Neural progenitor cell (in vitro differentiated cells): ENCODE results near the gene SLC5A10. TPM values are rescaled to one million over a fixed set of nuclear protein-coding genes. Genes with fewer than 3 reads are reported as not detected.

Source experiments
- DNase-seq: peaks from one replicate; pipeline ENCODE4 v3.0.0-alpha.2; 2016; ENCODE audit warnings: low spot score
- H2AFZ ChIP-seq: fragments of 200-600 bp; sonication (generic); replicated peaks from 2 replicates; pipeline ENCODE4 v1.6.1; 2016; ENCODE audit warnings: antibody characterized with exemption
- H3F3A ChIP-seq: fragments of 200-600 bp; sonication (generic); 2 replicates; pipeline ENCODE4 v1.6.1; 2016; ENCODE audit warnings: antibody characterized with exemption, low read depth
- H3K27ac ChIP-seq: fragments of 200-600 bp; sonication (generic); 2 replicates; pipeline ENCODE4 v1.5.1; 2016; ENCODE audit warnings: mild to moderate bottlenecking
- H3K27me3 ChIP-seq: fragments of 200-600 bp; sonication (generic); 2 replicates; pipeline ENCODE4 v1.6.1; 2016; ENCODE audit warnings: mild to moderate bottlenecking, moderate library complexity
- H3K36me3 ChIP-seq: fragments of 200-600 bp; sonication (generic); 2 replicates; pipeline ENCODE4 v1.5.1; 2016
- H3K4me1 ChIP-seq: fragments of 200-600 bp; sonication (generic); 2 replicates; pipeline ENCODE4 v1.6.1; 2016; ENCODE audit warnings: mixed run types
- H3K4me2 ChIP-seq: fragments of 200-600 bp; sonication (generic); 2 replicates; pipeline ENCODE4 v1.6.1; 2016
- H3K4me3 ChIP-seq: fragments of 200-600 bp; sonication (generic); 2 replicates; pipeline ENCODE4 v1.5.1; 2016
- H3K79me2 ChIP-seq: fragments of 200-600 bp; sonication (generic); 2 replicates; pipeline ENCODE4 v1.6.1; 2016; ENCODE audit warnings: low read depth
- H3K9ac ChIP-seq: fragments of 200-600 bp; sonication (generic); 2 replicates; pipeline ENCODE4 v1.6.1; 2016
- H3K9me3 ChIP-seq: fragments of 200-600 bp; sonication (generic); 2 replicates; pipeline ENCODE4 v1.5.1; 2016; ENCODE audit warnings: low read depth
- H4K20me1 ChIP-seq: fragments of 200-600 bp; sonication (generic); 2 replicates; pipeline ENCODE4 v1.6.1; 2016; ENCODE audit warnings: low read depth
- H3K27ac Mint-ChIP-seq: 3 replicates; pipeline ENCODE4 v1.8.0; 2021; ENCODE audit warnings: mixed read lengths
- H3K27me3 Mint-ChIP-seq: 2 replicates; pipeline ENCODE4 v1.8.0; 2022; ENCODE audit warnings: low read depth, mild to moderate bottlenecking, inconsistent platforms, moderate library complexity, mixed read lengths; ENCODE audit not compliant: insufficient read depth
- H3K36me3 Mint-ChIP-seq: 3 replicates; pipeline ENCODE4 v1.8.0; 2021; ENCODE audit warnings: mixed read lengths
- H3K4me1 Mint-ChIP-seq: 3 replicates; pipeline ENCODE4 v1.8.0; 2021; ENCODE audit warnings: mixed read lengths
- H3K4me3 Mint-ChIP-seq: 3 replicates; pipeline ENCODE4 v1.8.0; 2021; ENCODE audit warnings: mild to moderate bottlenecking, moderate library complexity, mixed read lengths
- H3K9me3 Mint-ChIP-seq: 3 replicates; pipeline ENCODE4 v1.8.0; 2020; ENCODE audit warnings: mixed read lengths
- CTCF ChIP-seq: fragments of 200-600 bp; sonication (generic); IDR thresholded peaks from 2 replicates; pipeline ENCODE4 v1.5.1; 2017; ENCODE audit warnings: antibody characterized with exemption, mild to moderate bottlenecking
- EZH2 ChIP-seq: fragments of 200-600 bp; sonication (generic); IDR thresholded peaks from 2 replicates; pipeline ENCODE4 v1.6.1; 2017; ENCODE audit warnings: antibody characterized with exemption, mild to moderate bottlenecking, moderate library complexity
- EZH2phosphoT487 ChIP-seq: fragments of 200-600 bp; sonication (generic); IDR thresholded peaks from 2 replicates; pipeline ENCODE4 v1.6.1; 2017; ENCODE audit warnings: antibody characterized with exemption
- total RNA-seq: library from RNA; depleted of rRNA; stranded (reverse); fragments of >200 nt; gene quantifications from 2 replicates; pipeline ENCODE4 v1.2.3, GENCODE V29; 2015; ENCODE audit warnings: low replicate concordance

Gene SLC5A10
- total RNA-seq, 1 donor from 2014 or later, result not detected

- no peaks in the 10 kb centered on the region for H3K27me3 ChIP-seq
- no peak overlapping the region for H3K4me2 ChIP-seq
- no peak overlapping the region for H3K9ac ChIP-seq
- H3K36me3 Mint-ChIP-seq, result peaks cover 31% of the 10 kb centered on the region
- peaks cover 3% of the 10 kb centered on the region for H3K36me3 ChIP-seq
- no peak overlapping the region for H3K27ac Mint-ChIP-seq
- H3K9me3 ChIP-seq, result no peaks in the 10 kb centered on the region
- peaks cover 22% of the 10 kb centered on the region for H3K79me2 ChIP-seq
- no peak overlapping the region for H3K4me3 Mint-ChIP-seq
- TF ChIP-seq EZH2phosphoT487 (no peak), EZH2 (no peak), CTCF (no peak)
- peaks cover 13% of the 10 kb centered on the region for H4K20me1 ChIP-seq
- H3K9me3 Mint-ChIP-seq, result peaks cover under 1% of the 10 kb centered on the region
- no peak overlapping the region for H3K4me3 ChIP-seq
- H3K27me3 Mint-ChIP-seq, result peaks cover 5% of the 10 kb centered on the region
- H2AFZ ChIP-seq, result no peak overlapping the region
- no peaks in the 10 kb centered on the region for H3F3A ChIP-seq
- H3K27ac ChIP-seq, result no peak overlapping the region
- H3K4me1 ChIP-seq, result no peaks in the 10 kb centered on the region
- H3K4me1 Mint-ChIP-seq, result peaks cover 5% of the 10 kb centered on the region
- DNase-seq, result no peak
These were observed 34.4 kb upstream of the SLC5A10 start for GRCh38 chr17:18917506-18918032.

- Mint-ChIP-seq H3K36me3 (peaks cover 28% of the 10 kb centered on the region), H3K4me1 (peaks cover 5% of the 10 kb centered on the region), H3K4me3 (no peak overlapping the region), H3K27ac (no peak overlapping the region), H3K9me3 (no peaks in the 10 kb centered on the region), H3K27me3 (peaks cover 5% of the 10 kb centered on the region)
- H3K36me3 ChIP-seq, result peaks cover 7% of the 10 kb centered on the region
- peaks cover 32% of the 10 kb centered on the region for H3K79me2 ChIP-seq
- H3K27me3 ChIP-seq, result no peaks in the 10 kb centered on the region
- no peak overlapping the region for H3K9ac ChIP-seq
- H2AFZ ChIP-seq, result no peak overlapping the region
- H3F3A ChIP-seq, result no peaks in the 10 kb centered on the region
- TF ChIP-seq CTCF (no peak), EZH2phosphoT487 (no peak), EZH2 (no peak)
- no peaks in the 10 kb centered on the region for H3K4me1 ChIP-seq
- H3K27ac ChIP-seq, result no peak overlapping the region
- peaks cover 13% of the 10 kb centered on the region for H4K20me1 ChIP-seq
- H3K9me3 ChIP-seq, result no peaks in the 10 kb centered on the region
- H3K4me2 ChIP-seq, result no peak overlapping the region
- no peak for DNase-seq
- no peak overlapping the region for H3K4me3 ChIP-seq
These were observed 32.0 kb upstream of the SLC5A10 start for GRCh38 chr17:18919963-18920362.

- no peaks in the 10 kb centered on the region for H3K27me3 ChIP-seq
- TF ChIP-seq CTCF (no peak), EZH2phosphoT487 (no peak), EZH2 (no peak)
- Mint-ChIP-seq H3K9me3 (no peaks in the 10 kb centered on the region), H3K4me1 (peaks cover 5% of the 10 kb centered on the region), H3K27me3 (peaks cover 5% of the 10 kb centered on the region), H3K4me3 (no peak overlapping the region), H3K36me3 (peaks cover 26% of the 10 kb centered on the region), H3K27ac (peak overlapping the region; percentile 8)
- H3K79me2 ChIP-seq, result peaks cover 32% of the 10 kb centered on the region
- H3K36me3 ChIP-seq, result peaks cover 7% of the 10 kb centered on the region
- H3K9me3 ChIP-seq, result no peaks in the 10 kb centered on the region
- no peak overlapping the region for H2AFZ ChIP-seq
- no peak overlapping the region for H3K4me3 ChIP-seq
- H3K27ac ChIP-seq, result no peak overlapping the region
- H3K9ac ChIP-seq, result no peak overlapping the region
- no peak overlapping the region for H3K4me2 ChIP-seq
- no peaks in the 10 kb centered on the region for H3K4me1 ChIP-seq
- peaks cover 13% of the 10 kb centered on the region for H4K20me1 ChIP-seq
- no peaks in the 10 kb centered on the region for H3F3A ChIP-seq
- no peak for DNase-seq
These were observed 31.0 kb upstream of the SLC5A10 start for GRCh38 chr17:18920911-18921441.
